SK-N-MC (cell line): ENCODE results near the gene ZEB2.

Experiments
- EZH2 ChIP-seq: fragments of 200-600 bp; sonication (generic); IDR thresholded peaks from one replicate; pipeline ENCODE4 v1.6.1; 2017; ENCODE audit warnings: antibody characterized with exemption
- FOXP2 ChIP-seq: optimal IDR thresholded peaks from 2 replicates; pipeline ENCODE3; 2011; ENCODE audit warnings: mild to moderate bottlenecking, moderate library complexity; ENCODE audit not compliant: insufficient read depth; ENCODE audit errors: extremely low read length, control extremely low read depth
- POLR2AphosphoS5 ChIP-seq: IDR thresholded peaks from 2 replicates; pipeline ENCODE4 v1.6.1; 2012; ENCODE audit warnings: mild to moderate bottlenecking, low read depth, low read length, borderline replicate concordance

DNA sequence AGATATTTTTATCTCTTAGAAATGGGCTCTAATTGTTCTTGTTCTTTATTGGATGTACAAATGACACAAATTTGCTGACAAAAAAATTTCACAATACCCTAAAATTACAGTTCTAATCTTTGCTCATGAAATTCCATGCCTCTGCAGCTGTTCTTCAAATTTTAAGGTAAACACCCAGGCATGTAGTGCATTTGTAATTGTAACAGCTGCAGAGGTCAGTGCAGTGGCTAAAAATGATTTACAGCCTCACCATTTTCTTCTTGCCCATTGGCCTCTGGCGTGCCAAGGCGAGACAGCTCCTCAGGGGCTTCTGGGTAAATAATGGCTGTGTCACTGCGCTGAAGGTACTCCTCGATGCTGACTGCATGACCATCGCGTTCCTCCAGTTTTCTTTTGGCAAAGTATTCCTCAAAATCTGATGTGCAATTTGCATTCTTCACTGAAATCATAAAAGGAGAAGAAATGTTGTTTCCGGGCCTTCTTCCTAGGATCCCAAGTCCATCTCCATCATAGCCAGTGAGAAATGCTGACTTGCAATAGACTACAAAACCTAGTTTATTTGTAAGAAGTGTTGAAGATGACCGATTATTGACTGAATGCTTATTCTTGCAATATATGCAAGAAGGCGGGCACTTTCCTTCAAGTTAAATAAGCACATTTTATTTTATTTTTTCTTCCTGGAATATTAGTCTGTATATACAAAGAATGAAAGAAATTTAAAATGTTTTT is 115.2 kb downstream of the ZEB2 start:
- TF ChIP-seq POLR2AphosphoS5 = no peak
- TF ChIP-seq EZH2 = no peak
- TF ChIP-seq FOXP2 = no peak
